Stimulated activated CD4-positive, alpha-beta T cell treated with anti-CD3 and anti-CD28 coated beads, TNF-alpha, amount 100 ng/mL, for 1 hour (primary cell): ENCODE results near the gene ZYG11B.
"Not testable (repeated sequence)": the region's sequence is repeated elsewhere in the genome, so short reads cannot be mapped to it uniquely, and the experiment has no call there.

Experiments used
- DNase-seq, 3 donors: peaks; one replicate each; pipeline ENCODE4 v3.0.0-alpha.2; 2020; ENCODE audit warnings: low read depth in 3 of 3, low spot score in 1 of 3

ZYG11B gene

DNA sequence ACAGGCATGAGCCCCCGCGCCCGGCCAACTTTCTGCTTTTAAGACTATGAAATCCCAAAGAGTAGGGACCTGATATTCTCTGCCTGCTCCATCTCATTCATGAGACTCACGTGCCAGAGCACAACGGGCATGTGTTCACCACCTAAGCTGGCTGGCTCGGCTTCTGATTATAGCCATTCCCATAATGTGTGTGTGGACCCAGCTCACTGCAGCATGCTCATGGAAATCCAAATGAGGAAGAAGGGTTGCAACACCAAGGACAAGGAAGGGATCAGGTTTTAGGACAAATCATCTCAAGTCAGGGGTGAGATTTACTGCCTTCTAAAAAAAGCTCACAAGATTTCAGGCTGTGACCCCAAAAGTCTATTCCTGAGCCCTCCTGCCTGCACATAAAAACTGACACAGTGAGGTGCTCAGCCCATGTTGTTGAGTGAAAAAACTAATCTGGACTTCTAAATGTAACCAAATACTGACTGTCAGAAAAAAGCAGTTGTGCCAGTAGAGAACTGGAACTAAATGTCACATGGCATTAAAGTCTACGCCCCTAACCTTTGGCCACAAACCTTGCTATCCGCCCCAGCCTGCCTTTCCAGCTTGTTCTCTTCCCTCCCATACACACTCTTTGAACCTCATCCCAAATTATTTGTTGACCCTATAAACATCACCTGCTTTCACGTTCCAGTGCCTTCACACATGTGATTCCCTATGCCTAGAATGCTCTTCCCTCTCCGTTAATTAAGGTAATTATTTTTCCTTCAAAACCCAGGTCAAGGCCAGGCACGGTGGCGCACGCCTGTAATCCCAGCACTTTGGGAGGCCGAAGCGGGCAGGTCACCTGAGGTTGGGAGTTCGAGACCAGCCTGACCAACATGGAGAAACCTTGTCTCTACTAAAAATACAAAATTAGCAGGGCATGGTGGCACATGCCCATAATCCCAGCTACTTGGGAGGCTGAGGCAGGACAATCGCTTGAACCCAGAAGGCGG lies 19.0 kb upstream of the ZYG11B start:
- DNase-seq: no peak

DNA sequence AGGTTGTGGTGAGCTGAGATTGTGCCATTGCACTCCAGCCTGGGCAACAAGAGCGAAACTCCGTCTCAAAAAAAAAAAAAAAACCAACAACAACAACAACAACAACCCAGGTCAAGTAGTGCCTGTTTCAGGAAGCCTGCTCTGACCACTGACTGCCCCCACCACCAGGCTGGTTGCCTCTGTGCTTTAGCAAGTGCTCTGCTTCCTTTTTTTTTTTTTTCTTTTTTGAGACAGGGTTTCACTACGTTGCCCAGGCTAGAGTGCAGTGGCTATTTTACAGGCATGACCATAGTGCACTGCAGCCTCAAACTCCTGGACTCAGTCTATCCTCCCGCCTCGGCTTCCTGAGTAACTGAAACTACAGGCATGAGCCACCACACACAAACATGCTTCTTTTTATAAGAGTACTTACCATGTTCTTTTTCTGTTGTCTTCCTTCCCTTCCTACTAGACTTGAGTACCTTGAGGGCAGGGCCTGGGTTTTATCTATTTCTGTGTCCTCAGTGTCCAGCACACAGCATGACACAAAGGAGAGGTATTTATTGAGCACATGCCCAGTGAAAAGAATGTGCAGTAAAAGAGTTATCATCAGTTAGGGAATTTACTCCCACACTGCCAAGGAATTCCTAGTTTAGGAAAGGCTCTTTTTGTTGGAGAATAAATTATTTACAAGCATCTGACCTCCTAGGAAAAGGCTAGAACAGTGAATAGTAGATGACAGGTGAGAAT lies 18.2 kb upstream of the ZYG11B start:
- no peak for DNase-seq

DNA sequence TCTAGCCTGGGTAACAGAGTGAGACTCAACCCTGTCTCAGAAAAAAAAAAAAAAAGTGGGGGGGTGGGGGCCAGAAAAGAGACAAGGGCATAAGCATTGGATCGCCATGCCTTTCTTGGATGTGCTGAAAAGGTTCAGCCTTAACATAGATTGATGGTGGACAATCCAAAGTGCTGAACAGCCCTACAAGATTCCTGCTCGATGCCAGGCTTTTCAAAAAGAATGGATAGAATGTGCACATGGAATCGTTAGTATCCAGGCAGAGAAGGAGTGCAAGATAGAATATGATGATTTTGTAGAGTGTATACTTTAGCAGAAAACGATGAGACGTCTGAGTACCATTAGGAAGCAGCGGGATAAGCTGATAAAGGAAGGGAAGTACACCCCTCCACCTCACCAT lies 17.2 kb upstream of the ZYG11B start:
- no peak for DNase-seq

DNA sequence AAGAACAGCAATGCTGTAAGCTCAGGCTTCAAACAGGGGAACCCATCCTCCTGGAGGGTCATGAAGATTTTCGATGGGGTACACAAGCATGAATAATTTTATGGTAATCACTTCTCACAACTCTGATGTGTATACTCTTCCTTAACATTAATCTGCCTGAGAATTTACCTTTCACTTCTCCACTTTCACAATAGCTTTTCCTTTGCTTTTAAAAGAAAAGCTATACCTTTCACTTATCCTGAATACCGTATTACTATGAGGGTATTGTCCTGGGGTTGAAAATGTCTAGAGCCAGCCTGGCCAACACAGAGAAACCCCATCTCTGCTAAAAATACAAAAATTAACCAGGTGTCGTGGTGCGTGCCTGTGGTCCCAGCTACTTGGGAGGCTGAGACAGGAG lies 12.7 kb upstream of the ZYG11B start:
- DNase-seq: no peak

DNA sequence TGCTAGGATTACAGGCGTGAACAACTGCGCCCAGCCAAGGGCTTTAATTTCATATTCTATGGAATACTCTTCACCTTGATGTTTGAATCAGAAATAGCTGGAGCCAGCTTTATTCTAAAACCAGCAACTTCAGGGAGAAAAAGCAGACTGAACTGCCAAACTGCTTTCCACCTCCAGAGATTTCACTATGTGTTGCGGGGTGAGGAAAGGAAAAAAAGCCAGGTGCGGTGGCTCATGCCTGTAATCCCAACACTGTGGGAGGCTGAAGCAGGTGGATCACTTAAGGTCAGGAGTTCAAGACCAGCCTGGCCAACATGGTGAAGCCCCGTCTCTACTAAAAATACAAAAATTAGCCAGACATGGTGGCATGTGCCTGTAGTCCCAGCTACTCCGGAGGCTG lies 11.0 kb upstream of the ZYG11B start:
- DNase-seq: not testable (repeated sequence)

DNA sequence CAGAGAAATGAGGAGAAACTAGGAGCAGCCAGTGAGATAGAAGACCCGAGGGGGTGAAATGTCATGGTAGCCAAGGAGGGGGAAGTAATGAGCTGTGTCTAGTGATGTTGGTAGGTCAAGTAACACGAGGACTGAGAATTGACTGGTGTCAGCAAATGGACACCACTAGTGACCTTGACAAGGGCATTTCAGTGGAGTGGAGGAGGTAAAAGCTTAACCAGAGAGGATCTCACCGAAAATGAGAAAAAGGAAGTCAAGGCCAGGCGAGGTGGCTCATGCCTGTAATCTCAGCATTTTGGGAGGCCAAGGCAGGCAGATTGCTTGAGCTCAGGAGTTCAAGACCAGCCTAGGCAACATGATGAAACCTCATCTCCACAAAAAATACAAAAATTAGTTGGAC lies 3.0 kb upstream of the ZYG11B start:
- no peak for DNase-seq

DNA sequence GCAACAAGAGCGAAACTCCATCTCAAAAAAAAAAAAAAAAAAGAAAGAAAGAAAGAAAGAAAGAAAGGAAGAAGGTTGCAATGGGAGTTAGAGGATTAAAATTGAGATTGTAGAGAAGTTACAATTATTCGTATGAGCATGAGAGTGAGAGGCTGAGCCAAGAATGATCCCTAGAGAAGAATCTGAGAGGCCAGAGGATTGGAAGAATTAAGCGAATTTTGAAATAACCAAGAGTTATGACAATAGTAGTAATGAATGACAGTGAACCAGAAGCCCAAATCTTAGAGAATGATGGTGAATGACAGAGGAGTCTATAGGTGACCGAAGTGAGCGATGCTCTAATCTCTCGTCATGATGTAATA lies 369 bp upstream of the ZYG11B start:
- DNase-seq: no peak

DNA sequence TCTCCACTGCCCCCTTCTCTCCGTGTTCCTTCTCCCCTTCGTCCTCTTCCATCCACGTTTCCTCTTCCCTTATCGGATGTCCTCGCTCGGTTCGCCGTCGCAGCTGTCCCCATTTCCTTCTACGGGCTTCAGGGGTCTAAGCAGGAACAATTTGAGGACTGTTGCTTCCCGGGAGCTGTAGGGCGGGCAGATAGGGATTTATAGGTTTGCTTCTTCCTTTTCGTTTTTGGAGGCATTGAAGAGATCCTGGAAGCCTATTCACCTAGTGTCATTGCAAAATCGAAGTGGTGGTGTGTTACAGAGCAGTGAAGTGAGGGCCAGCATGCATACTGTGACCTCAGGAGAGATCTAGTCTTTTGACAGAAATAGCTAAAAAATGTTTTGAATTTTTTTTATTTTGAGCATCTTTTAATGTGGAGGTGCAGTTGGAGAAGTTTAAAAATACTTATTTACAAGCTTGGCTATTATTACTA lies 897 bp downstream of the ZYG11B start:
- DNase-seq: no peak

DNA sequence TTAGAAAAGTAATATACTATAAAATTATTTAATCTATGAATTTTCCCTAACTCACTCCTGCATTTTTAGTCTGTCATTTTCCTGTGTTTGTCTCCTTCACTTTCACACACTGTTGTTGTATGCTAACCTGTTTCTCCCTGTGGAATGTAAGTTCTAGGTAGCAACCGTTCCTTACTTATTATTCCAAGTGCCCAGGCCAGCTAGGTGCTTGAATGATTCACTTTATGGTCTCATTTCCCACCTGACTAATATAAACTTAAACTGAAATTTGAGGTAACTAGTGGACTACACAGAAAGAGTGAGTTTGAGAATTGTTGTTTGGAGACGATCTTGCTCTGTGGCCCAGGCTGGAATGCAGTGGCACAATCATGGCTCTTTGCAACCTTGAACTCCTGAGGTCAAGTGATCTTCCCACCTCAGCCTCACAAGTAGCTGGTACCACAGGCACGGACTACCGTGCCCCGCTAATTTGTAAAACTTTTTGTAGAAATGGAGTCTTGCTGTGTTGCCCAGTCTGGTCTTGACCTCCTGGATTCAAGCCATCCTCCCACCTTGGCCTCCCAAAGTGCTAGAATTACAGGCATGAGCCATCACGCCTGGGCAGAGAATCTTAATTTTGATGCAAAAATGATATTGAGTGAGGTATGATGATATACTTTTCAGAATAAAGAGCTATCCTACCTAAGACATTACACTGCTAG lies 1.9 kb downstream of the ZYG11B start:
- no peak for DNase-seq

DNA sequence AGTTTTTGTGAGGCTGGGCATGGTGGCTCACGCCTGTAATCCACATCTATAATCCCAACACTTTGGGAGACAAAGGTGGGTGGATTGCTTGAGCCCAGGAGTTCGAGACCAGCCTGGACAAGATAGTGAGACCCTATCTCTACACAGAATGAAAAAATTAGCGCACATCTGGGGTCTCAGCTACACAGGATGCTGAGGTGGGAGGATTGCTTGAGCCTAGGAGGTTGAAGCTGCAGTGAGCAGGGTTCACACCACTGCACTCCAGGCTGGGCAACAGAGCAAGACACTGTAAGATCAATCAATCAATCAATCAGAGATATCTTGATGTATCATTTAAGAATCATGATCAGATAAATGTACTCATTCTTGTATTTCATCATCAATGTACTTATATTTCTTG lies 7.1 kb downstream of the ZYG11B start:
- DNase-seq: no peak

DNA sequence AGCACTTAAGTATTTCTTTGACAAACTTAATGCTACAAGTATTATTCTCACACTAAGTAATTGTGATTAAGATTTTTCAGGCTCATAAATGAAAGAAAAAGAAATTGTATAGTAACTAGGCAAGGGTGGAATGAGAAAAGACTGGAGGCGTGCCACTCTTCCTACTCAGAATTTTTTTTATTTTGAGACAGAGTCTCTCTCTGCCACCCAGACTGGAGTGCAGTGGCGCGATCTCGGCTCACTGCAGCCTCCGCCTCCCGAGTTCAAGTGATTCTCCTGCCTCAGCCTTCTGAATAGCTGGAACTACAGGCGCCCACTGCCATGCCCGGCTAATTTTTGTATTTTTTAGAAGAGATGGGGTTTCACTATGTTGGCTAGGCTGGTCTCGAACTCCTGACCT lies 9.1 kb downstream of the ZYG11B start:
- not testable (repeated sequence) for DNase-seq

DNA sequence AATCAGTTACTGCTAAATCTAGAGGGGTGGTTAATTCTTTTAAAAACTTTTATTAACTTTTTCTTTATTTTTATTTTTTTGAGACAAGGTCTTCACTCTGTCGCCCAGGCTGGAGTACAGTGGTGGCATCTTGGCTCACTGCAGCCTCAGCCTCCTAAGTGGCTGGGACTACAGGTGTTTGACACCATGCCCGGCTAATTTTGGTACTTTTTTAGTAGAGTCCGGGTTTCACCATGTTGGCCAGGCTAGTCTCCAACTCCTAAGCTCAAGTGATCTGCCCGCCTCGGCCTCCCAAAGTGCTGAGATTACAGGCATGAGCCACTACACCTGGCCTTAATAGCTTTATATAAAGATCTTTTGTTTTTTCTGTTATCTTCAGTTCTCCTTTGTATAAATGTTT lies 11.9 kb downstream of the ZYG11B start:
- DNase-seq: no peak

DNA sequence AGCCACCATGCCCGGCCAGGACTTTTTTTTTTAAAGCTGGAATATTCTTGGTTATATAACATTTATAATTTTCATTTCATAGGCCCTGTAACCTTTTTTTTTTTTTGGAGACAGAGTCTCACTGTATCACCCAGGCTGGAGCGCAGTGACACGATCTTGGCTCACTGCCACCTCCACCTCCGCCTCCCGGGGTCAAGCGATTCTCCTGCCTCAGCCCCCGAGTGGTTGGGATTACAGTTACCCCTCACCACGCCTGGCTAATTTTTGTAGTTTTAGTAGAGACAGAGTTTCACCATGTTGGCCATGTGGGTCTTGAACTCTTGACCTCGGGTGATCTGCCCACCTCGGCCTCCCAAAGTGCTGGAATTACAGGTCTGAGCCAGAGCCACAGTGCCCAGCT lies 12.6 kb downstream of the ZYG11B start:
- no peak for DNase-seq

DNA sequence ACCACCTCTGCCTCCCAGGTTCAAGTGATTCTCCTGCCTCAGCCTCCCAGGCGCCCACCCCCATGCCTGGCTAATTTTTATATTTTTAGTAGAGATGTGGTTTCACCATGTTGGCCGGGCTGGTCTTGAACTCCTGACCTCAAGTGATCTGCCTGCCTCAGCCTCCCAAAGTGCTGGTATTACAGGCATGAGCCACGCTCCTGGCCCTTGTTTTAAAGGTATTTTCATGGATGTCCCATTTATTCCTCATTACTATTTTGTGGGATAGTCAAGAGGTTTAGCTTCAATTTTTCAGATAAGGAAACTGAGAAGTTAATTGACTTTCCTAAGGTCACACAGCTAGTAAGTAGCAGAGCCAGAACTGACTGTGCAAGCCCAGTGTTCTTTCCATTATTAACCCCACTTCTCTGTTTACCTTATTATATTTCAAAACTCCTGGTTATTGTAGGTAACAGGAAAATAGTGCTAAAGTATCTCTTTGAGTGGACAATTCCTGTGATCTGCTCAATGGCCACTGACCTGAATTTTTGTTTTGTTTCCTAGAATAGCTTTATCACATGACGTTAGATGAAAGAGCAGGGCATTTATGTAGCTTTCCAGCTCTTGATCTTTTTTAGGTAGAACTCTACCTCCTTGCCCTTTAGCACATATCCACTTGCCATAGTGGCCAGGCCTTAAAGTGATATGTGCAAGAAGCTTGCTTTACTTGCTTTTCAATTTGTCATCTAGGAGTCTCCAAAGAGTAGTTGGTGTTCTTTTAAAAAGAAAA lies 13.6 kb downstream of the ZYG11B start:
- no peak for DNase-seq

DNA sequence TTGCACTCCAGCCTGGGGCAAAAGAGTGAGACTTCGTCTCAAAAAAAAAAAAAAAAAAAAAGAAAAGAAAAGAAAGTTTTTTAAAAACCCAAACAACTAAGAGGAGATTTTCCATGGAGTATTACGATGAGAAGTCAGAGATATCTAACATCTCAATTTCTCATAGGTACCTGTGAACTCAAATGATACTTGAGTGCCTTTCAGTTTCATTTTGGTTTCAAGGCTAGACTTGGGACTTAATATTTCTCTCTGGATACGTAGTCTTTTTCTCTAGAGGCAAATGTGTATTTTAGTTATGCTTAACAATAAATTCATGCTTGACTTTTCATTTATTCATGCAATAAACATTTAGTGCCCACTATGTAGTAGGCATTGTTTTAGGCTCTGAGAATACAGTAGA lies 15.0 kb downstream of the ZYG11B start:
- no peak for DNase-seq

DNA sequence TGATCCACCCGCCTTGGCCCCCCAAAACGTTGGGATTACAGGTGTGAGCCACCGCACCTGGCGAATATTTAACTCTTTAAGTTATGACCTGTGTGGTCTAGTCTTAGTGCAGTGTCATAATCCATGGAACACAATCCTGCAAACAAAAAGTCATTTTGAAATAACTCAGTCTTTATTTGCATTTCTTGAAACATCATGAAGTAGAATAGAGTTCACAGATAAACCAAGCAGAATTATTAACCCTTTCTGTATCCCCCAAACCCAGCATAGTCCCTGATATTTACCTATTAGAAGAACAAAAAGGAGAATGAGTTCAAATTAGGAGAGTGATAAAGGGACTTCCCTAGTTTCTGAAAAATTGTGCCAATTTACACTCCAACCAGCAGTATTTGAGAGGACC lies 19.9 kb downstream of the ZYG11B start:
- no peak for DNase-seq

DNA sequence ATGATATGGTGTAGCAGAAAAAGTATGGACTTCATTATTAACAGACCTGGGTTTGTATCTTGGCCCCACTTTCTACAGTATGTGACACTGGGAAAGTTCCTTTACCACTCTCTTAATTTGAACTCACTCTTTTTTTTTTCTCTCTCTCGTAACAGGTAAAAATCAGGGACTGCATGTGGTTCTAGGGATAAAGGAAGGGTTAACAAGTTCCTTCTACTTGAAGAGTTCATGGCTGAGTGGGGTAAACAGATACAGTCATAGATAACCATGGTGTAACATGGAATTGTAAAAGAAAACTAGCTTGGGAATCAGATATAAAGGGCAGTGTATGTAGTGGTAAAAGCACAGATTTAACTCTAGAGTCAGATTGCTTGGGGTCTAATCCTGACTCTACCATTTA lies 21.2 kb downstream of the ZYG11B start:
- no peak for DNase-seq

DNA sequence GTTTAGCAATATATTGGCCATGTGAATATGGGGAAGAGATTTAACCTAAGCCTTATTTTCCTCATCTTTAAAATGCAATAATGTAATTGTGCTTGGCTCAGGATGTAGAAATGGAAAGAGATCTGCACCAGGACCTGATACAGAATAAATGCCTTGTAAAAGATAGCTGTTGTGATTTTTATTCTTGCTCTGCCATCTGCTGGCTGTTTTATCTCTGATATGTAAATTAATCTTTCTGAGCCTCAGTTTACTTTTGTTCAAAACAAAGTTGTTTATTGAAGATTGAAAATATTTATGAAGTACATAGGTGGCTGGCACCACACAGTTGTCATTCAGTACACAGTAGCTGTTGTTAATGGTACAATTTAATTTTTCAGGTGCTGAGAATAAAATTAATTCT lies 21.9 kb downstream of the ZYG11B start:
- no peak for DNase-seq

DNA sequence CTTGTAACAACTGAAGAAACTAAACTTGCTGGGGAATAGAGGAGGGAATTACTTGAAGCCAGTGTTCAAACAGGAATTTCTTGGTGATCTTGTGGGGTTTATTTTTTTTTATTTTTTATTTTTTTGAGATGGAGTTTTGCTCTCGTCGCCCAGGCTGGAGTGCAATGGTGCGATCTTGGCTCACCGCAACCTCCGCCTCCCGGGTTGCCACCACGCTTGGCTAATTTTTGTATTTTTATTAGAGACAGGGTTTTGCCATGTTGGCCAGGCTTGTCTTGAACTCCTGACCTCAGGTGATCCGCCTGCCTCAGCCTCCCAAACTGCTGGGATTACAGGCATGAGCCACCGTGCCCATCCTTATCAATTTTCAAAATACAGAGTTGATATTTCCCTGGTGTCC lies 23.2 kb downstream of the ZYG11B start:
- DNase-seq: not testable (repeated sequence)

DNA sequence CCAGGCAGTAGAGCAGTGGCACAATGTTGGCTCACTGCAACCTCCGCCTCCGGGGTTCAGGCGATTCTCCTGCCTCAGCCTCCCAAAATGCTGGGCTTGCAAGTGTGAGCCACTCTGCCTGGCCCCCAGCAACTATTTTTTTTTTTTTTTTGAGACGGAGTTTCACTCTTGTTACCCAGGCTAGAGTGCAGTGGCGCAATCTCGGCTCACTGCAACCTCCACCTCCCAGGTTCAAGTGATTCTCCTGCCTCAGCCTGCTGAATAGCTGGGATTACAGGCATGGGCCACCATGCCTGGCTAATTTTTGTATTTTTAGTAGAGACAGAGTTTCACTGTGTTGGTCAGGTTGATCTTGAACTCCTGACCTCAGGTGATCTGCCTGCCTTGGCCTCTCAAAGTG lies 23.9 kb downstream of the ZYG11B start:
- not testable (repeated sequence) for DNase-seq
